ENCODE measurements around the gene ADAM23.

The ADAM23 gene

DNA sequence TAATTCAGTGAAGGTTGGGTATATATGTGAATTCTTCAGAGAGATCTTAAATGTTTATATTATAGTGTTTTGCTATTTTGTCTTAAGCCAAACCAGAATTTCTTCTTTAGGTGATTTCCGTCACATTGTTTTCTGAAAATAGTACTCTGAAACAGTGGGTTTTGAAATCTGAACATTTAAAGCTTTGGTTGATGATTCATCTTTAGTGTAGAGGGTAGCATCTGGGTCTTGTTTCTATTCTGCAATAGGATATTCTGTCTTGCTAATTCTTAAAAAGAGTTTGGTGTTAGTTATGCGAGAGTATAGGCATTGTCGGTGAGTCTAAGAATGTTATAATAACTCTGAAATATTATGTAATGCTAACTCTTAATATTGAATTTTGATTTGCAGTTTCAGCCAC lies 129.4 kb downstream of the ADAM23 start:
- no peak for DNase-seq

DNA sequence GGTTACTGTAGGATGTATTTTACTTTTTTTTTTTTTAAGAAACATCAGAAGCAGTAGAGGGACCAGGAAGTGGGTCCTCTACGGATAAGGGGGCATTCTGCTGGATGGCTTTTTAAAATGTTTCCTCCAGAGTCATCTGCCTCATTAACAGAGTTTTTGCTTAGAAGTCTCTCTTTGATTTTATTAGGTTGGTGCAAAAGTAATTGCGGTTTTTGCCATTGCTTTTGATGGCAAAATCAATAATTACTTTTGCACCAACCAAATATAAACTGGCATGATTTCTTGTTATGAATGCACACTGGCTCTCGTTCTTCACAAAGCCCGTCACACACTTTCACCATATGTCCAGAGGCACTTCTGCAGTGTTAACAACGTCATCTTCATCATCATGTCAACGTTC lies 130.5 kb downstream of the ADAM23 start:
- DNase-seq = no peak

DNA sequence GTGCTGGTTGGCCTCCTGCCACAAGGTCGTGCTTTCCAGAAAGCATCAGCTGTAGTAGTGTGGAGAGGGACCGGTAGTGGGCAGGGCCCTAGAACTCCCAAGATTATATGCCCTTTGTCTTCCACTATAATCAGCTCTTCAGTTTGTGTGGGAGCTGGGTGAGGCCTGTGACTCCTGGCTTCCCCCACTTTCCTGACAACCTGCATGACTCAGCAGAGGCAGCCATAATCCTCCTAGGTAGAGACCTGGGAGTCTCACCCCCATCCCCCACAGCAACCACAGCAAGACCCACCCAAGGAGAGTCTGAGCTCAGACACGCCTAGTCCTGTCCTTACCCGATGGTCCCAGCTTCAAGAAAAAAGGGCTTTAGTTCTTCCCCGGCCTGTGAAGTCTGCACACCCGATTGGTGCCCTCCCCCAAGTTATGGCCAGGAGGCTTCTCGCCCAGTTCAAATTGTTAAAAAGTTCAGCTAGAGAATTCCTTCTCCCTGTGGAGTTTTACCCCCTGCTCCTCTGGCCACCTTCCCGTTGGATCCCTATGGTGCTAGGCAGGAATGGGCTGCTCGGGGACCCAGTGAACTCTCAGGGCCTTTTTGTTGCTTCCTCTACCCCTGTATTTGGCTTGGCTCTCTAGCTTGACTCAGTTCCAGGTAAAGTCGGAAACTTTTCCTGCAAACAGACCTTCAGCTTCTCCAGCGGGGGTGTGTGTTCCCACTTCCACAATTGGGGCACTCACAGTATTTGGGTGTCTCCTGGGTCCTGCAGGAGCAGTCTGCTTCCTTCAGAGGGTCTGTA lies 141.2 kb downstream of the ADAM23 start:
- DNase-seq = no peak

DNA sequence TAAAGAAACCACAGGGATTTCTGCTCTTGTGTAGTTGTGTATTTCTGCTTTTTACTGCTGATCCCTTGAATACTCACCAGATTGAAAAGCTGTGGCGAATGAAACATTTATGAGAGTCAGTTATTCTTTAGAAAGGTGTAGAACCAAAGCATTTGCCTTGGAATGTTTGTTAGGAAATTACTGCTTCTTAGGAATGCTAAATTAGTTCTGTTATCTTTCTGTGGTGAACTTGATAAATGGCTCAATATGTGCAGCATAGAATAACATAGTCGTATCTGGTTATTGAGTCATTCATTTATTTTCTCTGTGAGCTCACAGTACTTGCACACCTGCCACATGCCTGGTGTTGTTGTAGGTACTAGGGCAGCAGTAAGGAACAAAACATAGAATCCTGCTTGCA lies 142.0 kb downstream of the ADAM23 start:
- DNase-seq = no peak

DNA sequence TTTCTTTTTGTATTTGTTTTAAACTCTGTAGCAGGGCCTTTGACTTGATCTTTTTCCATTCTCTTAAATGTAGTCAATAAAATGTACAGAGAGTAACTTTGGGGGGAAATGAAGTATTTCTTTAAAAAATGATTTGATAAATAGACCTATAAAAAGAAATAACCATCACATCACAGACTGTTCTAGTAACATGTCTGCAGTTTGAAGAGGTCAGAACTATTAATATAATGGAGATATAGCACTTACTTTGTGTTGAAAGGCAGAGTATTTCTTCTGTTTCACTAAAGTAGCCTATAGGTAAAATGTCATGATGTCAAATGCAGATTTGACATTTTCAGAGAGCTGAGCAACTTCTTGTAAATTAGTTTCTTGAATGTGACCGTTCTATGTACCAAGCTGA lies 143.3 kb downstream of the ADAM23 start:
- no peak for DNase-seq

DNA sequence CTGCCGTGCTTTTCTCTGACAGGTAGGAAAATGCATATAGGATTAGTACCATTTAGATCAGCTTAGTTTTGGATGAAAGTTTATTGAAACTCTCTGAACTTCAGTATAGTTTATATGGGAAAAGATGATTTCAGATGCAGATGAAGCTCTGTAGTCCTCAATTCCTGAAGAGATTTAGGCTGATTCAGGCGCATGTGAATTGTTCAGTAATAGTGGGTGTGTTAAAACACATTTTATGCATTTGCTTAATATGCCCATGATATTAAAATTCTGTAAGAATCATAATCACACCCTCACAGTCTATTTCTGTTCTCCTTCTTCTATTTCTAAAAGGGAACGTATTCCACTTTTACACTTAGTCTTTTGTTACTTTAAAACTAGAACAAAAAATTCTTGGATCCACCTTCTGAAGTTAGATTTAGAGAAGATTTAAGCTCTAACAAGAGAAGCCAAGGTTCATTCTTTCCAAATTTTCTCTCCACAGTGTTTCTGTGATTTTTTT lies 154.4 kb downstream of the ADAM23 start:
- DNase-seq = no peak

DNA sequence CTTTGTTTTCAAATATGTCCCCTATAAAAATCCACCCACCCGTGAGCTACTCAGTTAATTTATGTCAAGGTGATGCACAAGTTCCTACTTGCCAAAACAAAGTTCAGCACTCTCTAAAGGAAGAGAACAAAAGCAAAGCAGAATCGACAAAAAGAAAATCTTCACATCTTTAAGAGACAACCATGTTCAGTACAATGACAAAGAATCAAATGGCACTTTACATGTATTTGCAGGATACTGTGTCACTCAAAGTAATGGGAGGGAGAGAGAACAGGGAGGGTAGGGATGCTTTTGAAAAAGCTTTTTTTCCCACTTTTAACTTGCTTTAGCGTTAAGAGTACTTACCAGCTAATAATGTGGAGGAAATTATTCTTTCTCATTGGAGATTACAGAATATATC lies 159.9 kb downstream of the ADAM23 start:
- no peak for DNase-seq

DNA sequence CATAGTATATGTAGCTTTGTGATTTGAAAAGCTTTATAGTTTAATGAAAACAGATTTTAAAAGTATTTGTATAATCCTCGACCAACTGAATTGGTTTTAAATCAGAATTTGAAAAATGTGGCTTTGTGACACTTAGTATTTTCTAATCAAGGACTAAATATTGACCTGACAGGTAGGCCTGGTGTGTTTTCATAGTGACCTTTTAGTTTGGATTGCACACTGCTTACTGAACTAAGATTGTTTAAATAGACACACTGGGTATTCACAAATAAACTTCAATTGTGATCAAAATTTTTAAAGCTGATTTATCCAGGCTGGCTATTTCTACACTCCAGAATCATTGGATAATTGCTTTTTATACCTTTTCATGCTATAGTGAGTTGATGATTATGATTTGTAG lies 167.1 kb downstream of the ADAM23 start:
- no peak for DNase-seq

DNA sequence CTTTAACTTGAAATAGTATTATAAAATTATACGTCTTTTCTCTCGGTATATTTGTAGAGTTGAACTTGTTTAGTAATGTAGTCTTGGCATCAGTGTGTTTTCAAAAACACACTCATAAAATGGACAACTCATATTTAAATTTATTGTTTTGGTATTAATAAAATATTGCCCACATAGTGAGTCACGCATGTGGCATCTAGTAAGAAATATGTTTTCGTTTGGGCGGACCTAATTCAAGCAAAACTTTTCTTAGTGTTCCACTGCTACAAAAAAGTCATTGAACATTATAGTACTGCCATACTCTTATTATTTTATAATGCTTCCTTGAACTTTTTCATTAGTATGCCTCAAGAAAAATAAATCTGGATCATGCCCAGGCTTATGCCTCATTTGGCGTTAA lies 167.9 kb downstream of the ADAM23 start:
- no peak for DNase-seq

DNA sequence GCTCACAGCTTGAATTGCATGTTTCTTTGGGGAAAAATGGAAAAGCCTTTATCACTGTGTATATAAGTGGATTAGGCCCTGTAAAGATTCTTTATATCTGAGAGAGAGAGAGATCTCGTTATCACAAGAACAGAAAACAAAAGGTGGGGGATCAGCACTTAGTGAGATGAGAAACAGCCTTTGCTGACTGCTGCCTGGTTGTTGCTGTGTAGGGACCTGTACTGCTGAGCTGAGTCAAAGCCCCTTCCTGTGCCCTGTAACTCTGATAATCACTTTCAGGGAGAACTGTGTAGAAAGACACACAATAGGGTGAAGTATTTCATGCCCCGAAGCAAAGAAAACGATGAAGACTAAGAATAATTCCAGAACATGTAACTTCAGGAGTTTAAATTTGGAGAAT lies 168.4 kb downstream of the ADAM23 start:
- DNase-seq = no peak

DNA sequence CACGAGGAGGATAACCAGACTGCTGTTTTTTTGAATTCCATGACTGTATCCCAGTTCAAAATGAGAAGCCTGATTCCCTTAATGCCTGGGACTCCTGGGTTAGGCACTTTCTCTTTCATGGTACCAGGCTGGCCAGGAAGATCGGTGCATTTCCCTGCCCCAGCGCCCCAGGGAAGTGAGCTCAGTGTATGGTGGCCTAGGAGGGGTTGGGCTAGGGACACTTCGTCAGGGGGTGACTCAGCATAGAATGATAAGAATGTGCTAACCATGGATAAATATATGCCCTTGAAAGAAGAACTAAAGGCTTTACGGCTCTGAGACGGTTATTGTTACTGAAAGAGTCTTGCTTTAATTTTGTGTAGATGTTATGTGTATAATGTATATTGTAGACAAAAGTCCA lies 171.5 kb downstream of the ADAM23 start:
- no peak for DNase-seq

DNA sequence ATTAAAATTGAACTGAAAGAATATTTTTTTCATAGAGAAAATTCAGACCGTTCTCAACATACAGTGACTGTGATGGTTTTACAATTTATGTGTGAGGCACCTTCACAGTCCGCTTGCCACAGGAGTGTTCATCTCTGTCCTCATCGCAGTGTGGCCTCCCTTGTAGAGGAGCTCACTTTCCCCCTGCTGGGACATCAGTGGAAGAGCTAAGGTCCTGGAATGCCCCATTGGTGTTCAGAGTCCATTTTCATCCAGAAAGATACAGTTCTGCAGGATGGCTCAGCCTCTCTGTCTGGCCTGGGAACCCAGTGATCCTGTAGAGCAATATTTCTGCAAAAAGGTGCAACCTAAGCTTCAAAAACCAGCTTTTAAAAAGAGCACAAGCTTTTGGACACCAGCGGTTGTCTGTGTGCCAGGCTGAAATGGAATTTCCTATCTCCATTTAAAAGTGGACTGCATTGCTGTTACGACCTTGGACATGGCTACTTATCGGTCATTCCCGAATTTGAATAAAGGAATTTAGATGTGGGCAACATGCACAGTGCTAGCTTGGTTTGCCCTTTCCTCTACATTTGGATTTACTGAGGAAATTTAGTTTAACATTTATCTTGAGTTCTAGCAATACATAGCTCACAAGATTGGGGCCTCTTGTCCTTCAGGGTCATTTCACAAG lies 172.2 kb downstream of the ADAM23 start:
- DNase-seq = no peak

DNA sequence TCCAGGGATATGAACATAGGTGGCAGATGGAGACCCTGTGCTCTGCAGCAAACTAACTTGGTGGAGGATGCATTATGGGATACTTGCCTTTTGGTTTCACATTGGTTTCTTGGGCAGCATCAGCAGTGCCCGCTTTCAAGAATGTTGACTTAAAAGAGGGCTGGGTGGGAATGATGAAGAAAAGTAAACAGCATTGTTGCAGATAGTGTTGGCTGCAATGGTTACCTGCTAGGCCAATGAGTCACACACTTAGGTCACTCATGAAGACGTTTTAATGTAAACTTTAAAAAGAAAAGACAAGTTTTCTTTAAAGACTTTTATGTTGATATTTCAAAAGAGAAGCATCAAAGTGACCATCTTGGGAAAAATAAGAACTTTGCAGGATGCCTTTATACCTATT lies 172.8 kb downstream of the ADAM23 start:
- DNase-seq = no peak

DNA sequence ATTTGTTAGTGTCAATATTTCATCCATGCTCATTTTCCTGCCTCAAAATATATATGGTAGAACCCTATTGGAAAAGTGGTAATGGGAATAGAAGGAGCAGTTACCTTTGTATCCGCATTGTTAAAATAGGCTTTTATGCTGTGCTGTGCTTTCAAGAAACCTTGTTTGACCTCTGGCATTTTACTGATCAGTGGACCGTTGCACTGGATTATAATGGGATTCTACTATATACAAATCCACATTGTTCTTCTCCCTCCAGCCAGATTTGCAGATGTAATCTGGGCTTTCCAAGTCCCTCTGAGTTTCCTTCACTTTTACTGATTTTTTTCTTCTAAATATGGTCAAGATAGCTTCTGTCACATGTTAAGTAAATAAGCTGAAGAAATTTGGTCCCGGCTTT lies 175.7 kb downstream of the ADAM23 start:
- DNase-seq = no peak

DNA sequence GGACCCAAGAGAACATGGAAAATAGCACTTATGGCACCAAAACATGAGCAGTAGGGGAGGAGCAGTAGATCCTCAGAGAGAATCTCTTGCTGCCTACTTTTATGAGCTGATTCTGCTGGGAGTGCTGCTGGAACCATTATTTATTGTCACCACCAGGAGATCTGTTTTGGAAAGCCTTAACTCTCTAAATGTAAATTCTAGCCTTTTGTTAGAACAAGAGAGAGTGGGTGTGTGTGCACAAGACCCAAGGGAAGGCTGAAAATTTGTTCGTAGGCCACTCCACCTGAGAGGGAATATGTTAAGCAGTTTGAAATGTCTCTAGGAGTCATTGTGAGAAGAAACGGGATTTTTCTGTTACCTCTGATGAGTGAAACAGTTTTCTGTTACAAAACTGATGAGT lies 182.8 kb downstream of the ADAM23 start:
- no peak for DNase-seq

DNA sequence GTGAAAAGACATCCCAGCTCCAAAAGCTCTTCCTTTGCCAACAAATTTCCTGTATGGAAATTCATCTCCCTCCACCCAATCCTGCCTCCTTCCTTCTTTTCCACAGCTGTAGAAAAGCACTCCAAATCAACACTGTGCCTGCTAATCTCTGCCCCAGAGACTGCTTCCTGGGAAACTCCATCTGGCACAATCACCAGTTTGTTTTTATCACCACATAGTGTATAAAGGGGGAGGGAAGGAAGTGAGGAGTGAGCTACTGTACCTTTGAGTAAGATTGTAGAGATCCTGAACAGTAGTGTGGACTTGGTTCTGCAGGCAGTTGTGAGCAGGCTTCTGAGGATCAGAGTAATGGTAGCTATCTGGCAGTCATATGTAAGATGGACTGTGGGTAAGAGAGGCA lies 184.3 kb downstream of the ADAM23 start:
- no peak for DNase-seq

DNA sequence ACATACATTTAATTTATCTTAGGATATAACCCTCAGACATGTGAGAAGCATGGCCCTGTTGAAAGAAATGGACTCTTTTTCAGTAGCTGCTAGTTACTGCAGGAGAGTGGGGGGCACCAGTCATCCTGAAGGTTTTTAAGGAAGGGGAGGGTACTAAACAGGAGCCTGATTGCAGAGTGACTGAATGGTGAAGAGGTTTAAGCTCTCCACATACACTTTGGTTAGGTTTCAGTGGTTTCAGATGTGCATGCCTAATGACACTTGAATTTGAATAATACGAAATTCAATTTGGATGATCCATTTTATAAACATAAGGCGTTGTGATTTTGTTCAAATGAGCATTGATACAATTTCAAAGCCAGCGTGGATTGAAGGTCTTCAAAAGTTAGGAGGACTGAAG lies 188.0 kb downstream of the ADAM23 start:
- no peak for DNase-seq

DNA sequence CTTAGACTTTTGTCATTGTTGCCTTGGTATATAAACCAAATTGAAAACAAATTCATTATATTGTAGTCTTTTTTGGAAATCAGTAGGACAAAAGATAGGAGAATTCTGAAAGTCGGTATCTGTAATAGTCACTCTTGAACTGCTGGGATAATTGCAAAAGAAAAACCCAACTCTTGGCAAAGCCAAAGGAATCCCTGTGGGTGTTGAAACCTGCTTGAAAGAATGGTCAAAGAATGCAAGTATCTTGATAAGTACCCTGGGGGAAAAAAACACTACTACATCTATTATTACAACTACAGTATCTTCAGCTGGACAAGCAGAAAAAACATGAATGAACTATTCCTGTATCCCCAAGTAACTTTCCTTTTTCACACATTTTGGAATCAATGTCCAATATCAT lies 191.7 kb downstream of the ADAM23 start:
- no peak for DNase-seq

DNA sequence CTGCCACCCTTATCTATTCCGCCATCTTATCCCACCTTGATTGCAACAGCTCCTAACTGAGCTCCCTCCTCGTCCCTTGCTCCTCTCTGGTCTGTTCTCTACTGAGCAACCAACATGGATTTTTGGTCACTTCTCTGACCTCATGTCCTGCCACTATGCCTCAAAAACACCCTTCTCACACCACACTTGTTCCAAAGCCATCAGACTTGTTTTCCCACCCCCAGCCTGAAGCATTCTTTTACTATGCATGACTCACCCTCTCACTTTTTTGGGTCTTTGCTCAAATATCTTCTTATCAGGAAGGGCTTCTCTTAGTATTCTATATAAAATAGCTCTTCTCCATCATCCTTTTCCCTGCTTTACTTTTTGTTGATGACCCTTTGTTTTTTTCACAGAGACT lies 196.3 kb downstream of the ADAM23 start:
- DNase-seq = no peak

DNA sequence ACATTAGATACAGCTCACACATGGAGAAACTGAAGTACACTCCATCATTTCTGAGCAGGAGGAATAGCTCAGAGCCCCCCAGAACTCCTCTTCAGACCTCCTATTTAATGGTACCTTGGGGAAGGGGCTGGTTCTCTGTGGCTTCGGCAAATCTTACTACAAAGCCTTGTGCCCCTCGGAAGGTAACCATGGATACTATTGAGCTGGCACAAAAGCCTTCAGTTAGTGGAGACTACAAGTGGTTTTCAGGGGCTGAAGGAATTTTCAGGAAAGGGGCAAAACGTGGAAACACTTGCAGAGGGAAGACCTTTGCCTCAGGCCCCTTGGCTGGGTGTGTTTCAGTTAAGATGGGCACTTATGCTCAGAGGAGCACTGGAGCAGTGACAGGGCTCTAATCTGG lies 197.9 kb downstream of the ADAM23 start:
- no peak for DNase-seq

DNA sequence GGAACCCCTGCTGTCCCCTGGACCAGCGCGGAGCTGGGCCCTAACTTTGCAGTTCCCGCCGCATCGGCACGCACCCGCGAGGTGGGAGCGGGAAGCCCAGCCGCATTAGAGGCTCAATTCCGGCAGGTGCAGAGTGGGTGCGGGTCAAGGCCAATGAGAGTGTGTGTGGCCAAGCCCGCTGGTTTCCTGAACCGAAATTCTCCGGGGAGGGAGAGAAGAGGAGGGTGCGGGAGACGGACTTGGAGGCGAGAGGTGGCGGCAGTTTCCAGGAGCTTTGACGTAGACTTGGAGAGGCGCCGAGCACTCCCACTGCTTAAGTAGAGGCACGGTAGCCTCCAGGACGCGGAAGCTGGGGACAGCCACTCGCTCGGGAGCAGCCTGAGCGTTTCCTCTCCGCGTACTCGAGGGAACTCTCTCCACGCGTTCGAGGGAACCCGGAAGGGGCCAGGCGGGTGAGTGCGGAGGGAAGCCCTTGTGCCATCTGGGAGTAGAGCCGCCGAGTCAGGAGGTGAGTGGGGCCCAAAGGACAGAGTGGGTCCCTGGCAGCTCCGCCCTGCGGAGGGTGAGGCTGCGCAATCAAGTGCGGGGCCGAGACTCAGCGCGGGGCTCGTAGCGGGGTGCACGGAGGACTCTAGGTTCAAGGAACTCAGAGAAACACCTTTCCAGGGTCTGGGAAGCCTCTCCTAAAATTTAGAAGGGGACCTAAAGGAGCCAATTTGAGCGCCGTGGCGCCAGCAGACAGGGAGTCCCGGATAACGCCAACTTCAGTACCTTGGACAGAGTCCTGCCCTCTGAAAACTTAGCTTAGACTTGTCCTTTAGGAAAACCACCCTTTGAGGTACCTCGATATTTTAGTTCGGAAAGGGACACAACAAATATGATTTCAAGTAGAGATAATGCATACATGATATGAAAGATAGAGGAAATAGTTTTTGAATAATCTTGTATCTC lies 199.0 kb downstream of the ADAM23 start, which contains the start of gene FAM237A:
Gene FAM237A, plus strand, starts transcription at position 413 of the 951 bp plus-strand sequence. CDS start 1,750 bp downstream, outside the sequence.
- DNase-seq = no peak

DNA sequence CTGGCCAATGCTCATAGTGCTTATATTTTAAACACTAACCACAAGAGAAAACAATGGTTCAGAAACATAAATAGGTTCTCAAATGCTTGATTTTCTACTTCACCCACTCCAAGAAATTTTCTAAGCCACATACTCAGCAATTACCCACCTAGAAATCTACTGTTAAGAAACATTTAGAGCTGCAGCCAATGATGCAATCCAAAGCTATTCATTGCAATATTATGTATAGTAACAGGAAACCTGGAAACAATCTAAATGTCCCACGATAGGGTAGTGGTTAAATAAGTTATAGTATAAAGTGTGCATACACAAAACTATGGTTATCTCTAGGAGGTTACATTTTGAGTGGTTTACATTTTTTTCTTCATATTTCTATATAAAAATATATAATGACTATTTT lies 204.7 kb downstream of the ADAM23 start:
- no peak for DNase-seq

DNA sequence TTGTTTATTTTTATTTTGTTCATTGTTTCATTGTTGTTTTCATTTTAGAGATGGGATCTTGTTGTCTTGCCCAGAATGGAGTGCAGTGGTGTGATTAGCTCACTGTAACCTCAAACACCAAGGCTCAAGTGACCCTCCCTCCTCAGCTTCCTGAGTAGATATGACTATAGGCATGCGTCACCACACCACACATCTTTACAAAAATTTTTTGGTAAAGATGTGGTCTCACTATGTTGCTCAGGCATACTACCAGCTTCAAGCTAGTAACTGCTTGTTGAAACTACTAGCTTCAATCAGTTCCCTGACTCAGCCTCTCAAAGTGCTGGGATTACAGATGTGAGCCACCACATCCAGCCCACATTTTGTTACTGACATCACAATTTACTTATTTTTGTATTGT lies 213.8 kb downstream of the ADAM23 start:
- DNase-seq = no peak
